HG02981 (cell line): ENCODE measurements around the gene UBR2.
"Not testable (repeated sequence)": the region's sequence is repeated elsewhere in the genome, so short reads cannot be mapped to it uniquely, and the experiment has no call there.

Experiments used
- ATAC-seq: cut with Tn5 transposase; IDR thresholded peaks from one replicate; pipeline ENCODE4 v1.9.1; 2021; ENCODE audit warnings: mild to moderate bottlenecking, moderate library complexity; ENCODE audit not compliant: unreplicated experiment

Gene UBR2

GRCh38 chr6:42690872-42691271 lies 127.0 kb downstream of the UBR2 start:
- no peak for ATAC-seq

GRCh38 chr6:42692137-42692911 lies 128.5 kb downstream of the UBR2 start:
- no peak for ATAC-seq

GRCh38 chr6:42693725-42694323 lies 130.0 kb downstream of the UBR2 start:
- no peak for ATAC-seq

- no peak for ATAC-seq
Observed at GRCh38 chr6:42694586-42694985, 130.8 kb downstream of the UBR2 start.

- no peak for ATAC-seq
Observed at GRCh38 chr6:42696526-42697267, 132.9 kb downstream of the UBR2 start.

- ATAC-seq: no peak
Observed at GRCh38 chr6:42697268-42697655, 133.4 kb downstream of the UBR2 start.

- no peak for ATAC-seq
Observed at GRCh38 chr6:42698217-42698616, 134.4 kb downstream of the UBR2 start.

- ATAC-seq: no peak
Observed at GRCh38 chr6:42702200-42702599, 138.4 kb downstream of the UBR2 start.

- ATAC-seq: not testable (repeated sequence)
Observed at GRCh38 chr6:42702786-42703185, 139.0 kb downstream of the UBR2 start.

- no peak for ATAC-seq
Observed at GRCh38 chr6:42704251-42704936, 140.6 kb downstream of the UBR2 start.

GRCh38 chr6:42704937-42705374 lies 141.1 kb downstream of the UBR2 start:
- ATAC-seq: no peak

GRCh38 chr6:42707595-42707994 lies 143.8 kb downstream of the UBR2 start:
- ATAC-seq: no peak

- no peak for ATAC-seq
Observed at GRCh38 chr6:42708096-42708495, 144.3 kb downstream of the UBR2 start.

- ATAC-seq: no peak
Observed at GRCh38 chr6:42709871-42710270, 146.0 kb downstream of the UBR2 start.

GRCh38 chr6:42710316-42710715 lies 146.5 kb downstream of the UBR2 start:
- no peak for ATAC-seq

- ATAC-seq: no peak
Observed at GRCh38 chr6:42711930-42712329, 148.1 kb downstream of the UBR2 start.

- no peak for ATAC-seq
Observed at GRCh38 chr6:42714098-42714761, 150.4 kb downstream of the UBR2 start.

- no peak for ATAC-seq
Observed at GRCh38 chr6:42715871-42716270, 152.0 kb downstream of the UBR2 start.

GRCh38 chr6:42720739-42721138 lies 156.9 kb downstream of the UBR2 start:
- no peak for ATAC-seq

GRCh38 chr6:42722497-42722896 lies 158.7 kb downstream of the UBR2 start, which contains the start of gene PRPH2:
TSS of gene PRPH2 (minus strand) at chr6:42722597. CDS start at chr6:42722334, 263 bp downstream.
- no peak for ATAC-seq

- ATAC-seq: no peak
Observed at GRCh38 chr6:42724825-42725224, 161.0 kb downstream of the UBR2 start.
